ENCODE data around the gene MMAA.
"Not testable (repeated sequence)": the region's sequence is repeated elsewhere in the genome, so short reads cannot be mapped to it uniquely, and the experiment has no call there.

MMAA gene

DNA sequence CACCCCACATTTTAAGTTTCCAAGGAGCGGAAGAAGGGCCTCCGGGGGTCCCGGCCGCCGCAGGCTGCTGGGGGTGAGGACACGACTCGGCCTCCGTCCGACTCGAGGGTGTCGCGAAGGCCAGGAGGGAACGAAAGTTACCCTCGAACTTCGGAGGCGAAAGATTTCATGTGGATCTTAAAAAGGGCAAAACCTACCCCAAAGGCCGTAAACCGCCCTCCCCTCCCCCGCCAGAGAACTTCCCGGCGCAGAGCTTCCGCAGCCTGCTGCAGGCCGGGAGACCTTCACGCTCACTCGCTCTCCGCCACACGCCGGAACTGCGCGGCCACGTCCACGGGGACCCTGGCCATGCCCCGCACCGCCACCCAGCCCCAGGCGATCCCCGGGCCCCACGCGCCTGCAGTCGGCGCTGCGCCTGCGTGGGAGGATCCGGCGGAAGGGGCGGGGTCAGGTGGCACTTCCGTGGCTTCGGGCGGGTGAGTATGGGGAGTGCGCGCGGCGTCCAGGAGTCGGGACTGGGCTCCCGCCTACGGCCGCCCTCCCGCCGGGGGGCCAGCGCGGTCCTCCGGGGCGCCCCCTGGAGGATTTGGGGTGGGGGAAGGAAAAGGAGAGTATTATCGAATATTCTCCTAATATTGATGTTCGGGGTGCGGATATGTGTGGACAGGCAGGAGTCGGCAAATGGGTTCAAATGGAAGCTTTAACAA lies at the start of gene MMAA:
Gene MMAA (plus strand): TSS at position 454 of the 707 bp plus-strand sequence. CDS start 19,755 bp downstream, outside the sequence.
- peak; percentile 93 for DNase-seq

DNA sequence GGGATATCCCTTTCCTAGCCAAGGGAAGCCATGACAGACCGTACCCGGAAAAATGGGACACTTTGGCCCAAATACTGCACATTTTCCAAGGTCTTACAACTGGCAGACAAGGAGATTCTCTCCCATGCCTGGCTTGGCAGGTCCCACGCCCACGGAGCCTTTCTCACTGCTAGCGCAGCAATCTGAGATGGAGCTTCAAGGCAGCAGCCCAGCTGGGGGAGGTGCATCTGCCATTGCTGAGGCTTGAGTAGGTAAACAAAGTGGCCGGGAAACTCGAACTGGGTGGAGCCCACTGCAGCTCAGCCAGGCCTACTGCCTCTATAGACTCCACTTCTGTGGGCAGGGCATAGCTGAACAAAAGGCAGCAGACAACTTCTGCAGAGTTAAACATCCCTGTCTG lies 44.6 kb upstream of the MMAA start:
- not testable (repeated sequence) for DNase-seq

DNA sequence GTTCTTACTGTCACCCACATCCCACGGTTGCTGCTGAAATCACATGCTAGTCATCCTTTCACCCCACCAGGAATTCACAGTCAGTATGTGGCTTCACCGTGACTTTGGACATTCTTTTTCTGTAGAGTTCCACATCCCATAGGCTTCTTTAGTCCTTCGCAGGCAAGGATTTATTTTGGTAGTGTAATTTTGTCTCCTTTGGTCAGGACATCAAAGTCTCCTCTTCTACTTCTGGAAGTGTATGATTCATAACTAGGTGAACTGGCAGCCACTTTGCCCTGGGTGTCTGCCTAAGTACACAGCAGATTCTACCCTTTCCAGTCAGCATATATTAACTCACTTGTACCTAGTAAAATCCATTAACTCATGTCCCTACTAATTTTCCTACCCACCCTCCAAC lies 38.3 kb upstream of the MMAA start:
- DNase-seq, result no peak

DNA sequence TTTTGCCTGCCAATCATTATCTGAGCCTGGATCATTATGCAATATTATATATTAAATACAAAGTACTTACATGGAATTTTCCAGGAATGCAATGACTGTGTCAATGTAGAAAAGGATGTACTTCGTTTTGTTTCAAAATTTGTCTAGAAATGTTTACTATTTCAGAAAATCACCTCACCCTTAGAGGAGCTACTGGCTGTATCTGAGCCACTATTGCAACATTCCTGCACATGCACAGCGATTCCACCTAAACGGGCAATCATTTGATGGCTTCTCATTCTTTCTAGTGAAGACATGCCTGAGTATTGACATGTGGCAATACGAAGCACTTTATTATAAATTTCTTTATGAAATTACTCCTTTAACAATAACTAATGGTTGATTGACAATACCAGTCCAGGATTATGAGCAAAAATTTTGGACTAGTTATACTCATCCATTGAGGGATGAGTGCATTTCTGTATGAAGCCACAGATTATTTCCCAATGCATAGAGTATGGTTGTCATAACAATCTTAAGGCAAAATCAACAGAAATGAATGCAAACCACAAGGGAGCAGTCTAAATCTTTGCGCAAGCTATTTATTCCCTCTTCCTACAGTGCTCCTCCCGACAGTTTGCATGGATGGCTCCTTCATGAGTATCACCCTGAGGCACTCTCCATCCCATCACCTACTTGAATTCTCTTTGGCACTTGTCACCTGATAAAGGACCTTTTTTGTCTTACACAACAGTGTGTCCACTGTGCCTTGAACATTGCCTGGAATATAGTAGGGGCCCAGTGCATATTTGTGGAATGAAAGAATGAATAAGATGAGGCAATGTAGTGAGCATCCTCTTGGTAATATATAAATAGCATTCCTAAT lies 35.8 kb upstream of the MMAA start:
- no peak for DNase-seq

DNA sequence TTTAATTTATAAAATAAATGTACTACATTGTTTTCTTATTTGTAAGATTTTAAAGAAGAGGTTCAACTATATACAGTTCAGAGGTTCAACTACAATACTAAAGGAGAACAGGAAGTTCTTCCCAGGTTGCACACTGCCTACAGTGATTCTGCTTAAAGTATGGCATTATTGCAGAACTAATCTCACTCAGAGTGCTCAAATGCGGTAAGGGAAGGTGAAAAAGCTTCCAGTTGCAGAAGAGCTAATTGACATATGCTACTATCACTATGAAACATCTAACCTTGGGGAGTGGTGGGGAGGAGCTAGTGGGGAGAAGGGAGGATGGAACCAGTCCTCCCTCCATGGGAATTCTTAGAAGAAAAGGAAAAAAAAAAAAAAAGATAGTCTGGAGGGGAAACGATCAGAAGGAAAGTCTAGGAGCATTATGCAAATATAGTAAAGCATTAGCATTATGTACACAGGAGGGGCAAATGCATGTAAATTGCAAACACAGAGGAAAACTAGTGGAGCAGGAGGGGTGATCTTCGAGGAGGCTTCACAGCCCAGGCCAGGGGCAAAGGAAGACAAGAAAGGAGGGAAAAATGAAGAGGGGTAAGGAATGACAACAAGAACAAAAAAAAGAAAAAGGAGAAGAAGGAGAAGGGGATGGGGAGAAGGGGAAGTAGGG lies 32.0 kb upstream of the MMAA start:
- no peak for DNase-seq

DNA sequence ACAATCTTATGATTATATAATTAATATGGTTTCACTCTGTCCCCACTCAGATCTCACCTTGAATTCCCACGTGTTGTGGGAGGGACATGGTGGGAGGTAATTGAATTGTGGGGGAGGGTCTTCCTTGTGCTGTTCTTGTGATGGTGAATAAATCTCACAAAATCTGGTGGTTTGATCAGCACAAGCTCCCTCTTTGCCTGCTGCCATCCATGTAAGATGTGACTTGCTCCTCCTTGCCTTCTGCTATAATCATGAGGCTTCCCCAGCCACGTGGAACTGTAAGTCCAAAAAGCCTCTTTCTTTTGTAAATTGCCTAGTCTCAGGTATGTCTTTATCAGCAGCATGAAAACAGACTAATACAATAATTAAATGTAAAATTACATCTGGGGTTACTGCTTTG lies 29.8 kb upstream of the MMAA start:
- DNase-seq, result not testable (repeated sequence)

DNA sequence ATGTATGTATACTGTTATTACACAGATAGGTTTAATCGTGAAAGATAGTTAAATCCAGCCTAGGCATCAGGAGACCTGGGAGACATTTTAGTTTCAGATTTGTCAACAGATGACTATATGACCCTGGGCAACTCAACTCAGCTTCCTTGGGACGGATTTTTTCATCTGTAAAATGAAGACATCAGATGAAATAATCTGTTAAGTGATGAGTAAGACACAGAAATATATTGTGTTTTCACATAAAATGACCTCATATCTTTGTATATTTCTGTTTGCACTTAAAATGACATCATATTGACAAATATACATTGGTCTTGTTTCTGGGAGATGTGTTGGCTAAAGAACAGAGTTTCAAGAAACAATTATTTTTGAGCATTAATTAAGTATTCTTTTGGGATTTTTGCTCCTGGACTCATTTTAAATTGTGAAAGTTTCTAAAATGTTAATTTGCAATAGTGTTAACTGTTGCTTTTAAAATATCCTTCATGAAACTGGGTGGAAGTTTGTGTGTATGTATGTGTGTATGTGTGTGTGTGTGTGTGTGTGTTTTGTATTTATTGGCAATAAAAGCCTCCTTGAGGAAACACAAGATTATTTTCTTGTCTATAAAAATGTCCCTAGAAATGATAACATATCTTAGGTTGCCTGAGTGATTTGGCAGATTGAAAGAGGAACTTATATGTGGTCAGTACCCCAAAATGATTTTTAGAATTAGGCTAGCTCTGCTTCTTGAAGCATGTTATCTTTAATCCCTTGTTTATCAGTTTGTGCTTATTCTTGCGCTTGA lies 29.1 kb upstream of the MMAA start:
- no peak for DNase-seq

DNA sequence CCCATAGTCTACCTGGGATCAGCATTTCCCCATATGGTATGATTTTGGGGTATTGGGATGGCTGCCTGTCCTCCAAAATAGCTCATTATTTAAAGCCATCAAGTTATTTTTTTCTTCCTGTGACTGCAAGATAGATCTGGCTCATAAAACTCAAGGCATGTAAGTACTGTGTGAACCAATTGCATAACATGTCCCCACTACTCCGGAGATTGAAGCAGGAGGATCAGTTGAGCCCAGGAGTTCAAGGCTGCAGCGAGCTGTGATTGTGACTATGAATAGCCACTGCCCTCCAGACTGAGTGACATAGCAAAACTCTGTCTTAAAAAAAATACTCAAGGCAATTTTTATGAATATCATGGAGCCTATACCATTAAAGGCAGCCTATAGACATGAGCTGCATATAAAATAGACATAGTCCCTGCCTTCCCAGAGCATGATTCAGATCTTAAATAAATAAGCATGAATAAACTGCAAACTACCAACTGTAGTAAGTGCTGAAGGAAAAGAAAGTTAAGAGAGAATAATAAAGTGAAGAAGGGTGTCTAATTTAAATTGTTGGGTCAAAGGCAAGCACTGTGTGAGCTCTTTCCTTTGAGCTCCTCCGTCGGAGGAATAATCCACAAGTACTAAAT lies 16.9 kb upstream of the MMAA start:
- no peak for DNase-seq

DNA sequence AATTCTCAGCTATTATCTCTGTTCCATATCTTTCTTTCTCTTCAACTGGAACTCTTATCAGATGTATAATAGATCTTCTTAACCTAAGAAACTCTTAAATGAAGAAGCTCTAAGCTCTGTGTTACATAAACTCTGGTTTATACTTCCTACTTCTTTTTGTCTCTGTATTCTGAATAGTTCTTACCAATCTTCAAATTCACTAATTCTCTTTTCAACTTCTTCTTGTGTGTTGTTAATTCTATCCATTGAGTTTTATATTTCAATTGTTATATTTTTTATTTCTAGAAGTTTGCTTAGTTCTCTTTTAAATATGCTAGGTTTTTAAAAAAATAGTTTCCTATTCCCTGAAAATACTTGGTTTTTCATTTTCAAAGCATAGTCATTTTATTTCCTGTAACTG lies 13.2 kb upstream of the MMAA start:
- no peak for DNase-seq

DNA sequence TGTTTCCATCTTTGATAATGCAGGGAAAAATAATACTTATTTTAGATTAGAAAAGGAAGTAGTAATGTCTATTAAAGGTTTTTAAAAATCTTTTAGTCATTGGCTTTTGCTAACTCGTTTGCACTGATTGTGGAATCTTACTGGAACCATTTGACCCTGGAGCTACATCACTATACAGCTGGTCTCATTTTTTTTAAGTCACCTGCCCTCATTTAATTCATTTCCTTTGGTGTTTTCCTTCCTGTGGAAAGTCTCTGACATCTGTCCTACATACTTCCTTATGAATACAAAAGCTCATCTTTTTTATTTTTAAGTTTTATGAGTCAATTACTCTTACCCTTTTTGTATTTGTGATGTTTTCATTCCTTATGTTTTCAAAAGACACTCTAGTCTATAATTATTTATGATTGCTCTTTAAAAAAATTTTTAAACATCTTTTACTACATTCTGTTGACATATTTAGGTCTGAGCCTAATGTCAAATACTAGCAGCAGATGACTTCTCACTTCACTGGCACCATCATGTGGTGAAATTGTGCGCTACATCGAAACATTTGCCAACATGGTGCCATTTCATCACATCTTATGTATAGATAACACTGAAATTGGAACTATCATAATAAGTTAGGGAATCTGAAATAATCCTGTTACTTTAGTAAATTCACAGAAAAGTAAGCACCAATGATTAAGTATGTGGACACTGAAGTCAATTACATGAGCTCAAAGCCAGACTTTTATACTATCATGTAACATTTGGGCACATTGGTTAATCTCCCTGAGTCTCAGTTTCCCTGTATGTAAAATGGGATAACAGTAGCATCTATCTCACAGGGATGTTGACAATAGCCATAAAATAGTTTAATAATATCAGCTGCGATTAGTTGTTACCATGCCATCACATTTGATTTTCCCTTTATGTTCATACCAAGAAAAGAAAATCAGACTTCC lies 9.4 kb upstream of the MMAA start:
- peak; percentile 66 for DNase-seq

DNA sequence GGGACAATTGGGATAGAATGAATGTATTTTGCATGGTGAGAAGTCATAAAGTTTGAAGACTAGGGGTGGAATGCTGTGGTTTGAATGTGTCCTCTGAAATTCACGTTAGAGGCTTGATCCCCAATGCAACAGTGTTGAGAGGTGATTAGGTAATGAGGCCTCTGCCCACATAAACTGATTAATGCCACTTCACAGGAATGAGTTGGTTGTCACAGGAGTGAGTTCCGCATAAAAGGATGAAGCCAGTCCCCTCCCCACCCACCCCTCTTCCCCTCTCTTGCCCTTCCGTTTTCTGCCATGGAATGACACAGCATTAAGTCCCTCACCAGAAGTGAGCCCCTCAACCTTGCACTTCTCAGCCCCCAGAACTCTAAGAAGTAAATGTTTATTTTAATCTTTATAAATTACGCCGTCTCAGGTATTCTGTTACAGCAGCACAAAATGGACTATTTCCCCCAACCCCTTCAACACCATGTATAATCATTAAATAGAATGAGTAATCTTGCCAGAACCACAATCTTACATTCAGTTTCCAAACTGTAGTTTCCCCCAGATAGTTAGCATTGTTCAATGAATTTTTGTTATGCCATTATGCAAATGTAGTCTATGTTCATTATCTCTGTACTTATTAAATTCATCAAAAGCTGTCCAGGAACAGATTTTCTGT lies 5.5 kb upstream of the MMAA start:
- no peak for DNase-seq

DNA sequence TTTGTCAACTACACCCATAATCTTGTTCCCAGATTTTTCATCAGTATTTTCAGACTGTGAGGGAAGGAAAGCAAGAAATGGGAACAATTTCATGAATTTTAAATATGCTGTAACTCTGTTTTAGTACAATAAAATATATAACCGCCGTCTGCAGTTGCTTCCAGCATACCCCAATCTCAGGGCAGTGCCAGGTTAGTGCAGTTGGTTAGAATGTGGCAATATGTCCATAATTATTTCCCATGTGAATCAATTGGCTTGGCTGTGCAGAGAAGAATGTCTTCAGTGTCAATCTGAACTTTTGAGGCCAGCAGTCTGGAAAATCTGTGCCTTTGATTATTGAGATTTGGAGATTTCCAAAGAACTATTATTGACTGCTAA lies 5.0 kb upstream of the MMAA start:
- no peak for DNase-seq

DNA sequence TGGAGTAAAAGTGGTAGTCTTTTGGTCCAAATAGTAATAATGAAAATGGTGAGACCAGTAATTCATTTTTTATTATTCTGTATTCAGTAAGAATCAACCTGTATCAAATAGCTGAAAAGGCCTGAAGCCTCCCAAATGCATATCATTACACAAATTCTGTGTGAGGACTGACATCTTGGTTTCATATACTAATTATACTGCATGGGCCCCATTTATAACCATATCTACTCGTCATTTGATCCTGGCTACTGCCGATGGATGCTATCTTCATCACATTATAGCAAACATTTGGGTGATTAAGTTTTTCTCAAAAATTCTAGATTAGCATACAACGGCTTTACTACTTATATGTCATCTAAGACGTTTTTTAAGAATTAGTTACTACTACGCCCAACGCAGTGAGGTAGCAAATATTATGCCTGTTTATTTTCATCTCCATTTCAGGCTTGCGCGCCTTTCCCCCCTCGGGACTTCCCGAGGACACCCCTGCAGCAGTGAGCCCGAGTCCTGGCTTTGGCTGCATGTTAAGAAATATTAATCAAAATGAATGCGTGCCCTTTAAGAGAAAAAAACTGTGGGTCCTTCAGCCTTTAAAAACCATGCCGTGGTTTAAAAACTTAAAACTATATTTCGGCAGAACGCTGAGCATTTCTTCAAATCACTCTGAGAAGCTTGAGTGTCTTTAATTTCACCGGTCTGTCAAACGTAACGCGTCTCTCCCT lies 814 bp upstream of the MMAA start:
- DNase-seq, result peak; percentile 45

DNA sequence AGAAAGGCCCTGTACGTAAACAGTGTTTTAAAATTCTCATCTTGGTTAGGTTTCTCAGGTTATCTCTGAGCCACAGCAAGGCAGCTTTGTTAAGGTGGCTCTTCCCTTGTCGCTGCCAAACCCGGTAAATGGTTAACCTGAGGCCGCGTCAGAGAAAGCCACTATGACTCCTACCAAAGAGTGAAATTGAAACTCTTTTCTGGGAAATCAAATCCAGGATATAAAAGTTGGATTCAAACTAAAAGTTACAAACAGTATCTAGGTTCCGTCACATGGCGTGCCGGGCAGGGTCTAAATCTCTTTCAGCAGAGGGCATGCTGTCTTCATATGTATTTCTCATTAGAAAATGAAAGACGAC lies 433 bp downstream of the MMAA start:
- DNase-seq, result peak; percentile 67

DNA sequence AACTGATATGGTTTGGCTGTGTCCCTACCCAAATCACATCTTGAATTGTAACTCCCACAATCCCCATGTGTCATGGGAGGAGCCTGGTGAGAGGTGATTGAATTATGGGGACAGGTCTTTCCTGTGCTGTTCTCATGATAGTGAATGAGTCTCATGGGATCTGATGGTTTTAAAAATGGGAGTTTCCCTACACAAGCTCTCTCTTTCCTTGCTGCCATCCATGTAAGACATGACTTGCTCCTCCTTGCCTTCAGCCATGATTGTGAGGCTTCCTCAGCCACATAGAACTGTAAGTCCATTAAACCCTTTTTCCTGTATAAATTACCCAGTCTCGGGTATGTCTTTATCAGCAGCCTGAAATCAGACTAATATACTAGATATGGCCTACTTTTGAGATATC lies 2.9 kb downstream of the MMAA start:
- not testable (repeated sequence) for DNase-seq

DNA sequence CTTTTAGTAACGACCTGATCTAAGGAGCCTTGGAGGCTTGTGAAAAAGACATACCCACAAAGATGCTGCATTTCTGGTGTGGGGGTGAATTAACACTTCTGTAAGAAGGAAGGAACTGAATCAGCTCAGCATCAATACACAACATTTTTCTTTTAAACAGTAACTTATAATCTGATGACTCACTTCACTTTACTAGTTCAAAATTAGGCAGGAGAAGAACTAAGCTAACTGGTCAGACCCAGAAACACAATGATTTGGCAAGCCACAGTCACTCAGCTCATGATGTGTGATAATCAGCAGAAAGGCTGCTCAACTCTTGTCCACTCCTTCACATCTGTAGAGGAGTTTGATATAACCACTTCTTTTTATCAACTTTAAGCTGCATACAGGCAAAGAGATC lies 4.6 kb downstream of the MMAA start:
- DNase-seq, result no peak

DNA sequence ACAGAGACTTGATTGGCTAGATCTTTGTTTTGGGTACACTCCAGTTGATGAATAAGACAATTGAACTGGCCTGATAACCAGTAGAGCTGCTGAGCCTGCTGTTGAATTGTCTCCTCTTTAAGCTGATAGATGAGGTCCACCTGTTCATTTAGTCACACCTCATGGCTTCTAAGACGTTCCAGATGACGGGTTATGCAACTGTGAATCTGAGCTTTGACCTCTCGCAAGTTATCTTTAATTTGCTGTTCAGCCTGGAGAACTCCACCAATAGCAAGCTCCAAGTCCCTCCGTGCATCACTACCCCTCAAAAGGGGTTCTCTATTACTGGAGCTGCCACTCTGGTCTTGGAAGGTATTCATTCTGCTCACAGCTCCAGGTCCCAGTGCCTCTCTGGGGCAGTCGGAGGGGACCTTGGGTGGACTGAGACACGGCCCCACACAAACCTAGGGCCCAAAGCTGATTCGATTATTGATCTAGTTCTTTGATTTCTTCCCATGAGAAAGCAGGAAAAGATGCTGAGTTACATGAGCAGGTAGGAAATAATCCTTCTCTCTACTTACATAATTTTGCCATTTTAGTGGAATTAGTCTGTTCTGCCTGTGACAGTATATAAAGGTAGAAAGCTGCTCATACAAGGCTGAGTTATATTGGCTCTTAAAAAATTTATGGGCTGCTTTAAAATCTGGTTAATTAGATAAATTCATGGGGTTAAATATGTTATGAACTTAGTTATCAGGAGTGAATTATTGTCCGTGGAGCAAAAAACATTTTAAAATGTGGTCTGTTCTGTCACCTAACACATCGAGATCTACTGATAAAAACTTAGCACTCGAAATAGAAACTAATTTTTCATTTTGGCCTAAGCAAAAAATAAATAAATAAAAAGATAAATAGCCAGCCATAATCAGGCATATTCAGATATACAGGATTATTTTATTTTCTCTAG lies 6.8 kb downstream of the MMAA start:
- no peak for DNase-seq

DNA sequence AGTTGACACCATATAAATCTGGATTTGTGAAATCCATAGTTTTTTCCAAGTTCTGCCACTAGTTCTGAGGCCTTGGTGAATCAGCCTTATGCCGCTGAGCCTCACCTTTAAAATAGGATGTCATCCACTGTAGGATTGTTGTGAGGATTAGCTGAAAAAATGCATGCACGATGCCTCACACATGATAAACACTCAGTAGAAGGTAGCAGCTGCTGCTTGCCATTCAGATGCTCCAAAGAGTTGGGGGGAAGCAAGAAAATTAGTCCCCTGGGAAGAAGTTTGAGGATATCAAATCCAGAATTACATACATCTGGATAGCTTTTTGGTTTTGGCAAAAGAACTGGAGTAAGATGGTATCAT lies 7.4 kb downstream of the MMAA start:
- DNase-seq, result no peak

DNA sequence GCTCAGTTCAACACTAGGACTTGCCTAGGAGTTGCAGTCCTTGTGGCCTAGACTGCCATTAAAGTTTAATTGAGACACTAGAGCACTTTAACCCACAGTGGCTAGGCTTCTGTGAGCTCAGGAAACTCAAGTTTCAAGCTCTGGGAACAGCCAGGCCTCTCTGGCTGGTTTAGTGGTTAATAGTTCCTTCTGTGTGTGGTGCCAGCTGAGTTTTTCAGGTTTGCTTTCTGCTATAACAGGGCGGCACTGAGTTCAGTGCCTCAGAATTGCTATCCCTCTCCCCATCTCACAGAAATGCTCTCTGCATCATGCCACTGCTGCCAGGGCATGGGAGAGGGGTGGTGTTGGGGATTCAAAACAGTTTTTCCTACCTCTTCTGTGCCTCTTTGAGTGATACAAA lies 15.9 kb downstream of the MMAA start:
- DNase-seq, result no peak

Measured in NCI-H69 (cell line).